WTC11 (cell line): ENCODE measurements around the gene UBAC2.

ENCODE experiments used
- ZNF219 ChIP-seq: sonication (generic); formaldehyde crosslinking; IDR thresholded peaks from 2 replicates; pipeline ENCODE4 v1.8.0; 2023; ENCODE audit warnings: missing genetic modification reagents, mild to moderate bottlenecking, borderline replicate concordance
- TF ChIP-seq, protein P1 (sequence below): fragments of 200-600 bp; IDR thresholded peaks from 2 replicates; pipeline ENCODE4 v1.8.0; 2022; ENCODE audit warnings: antibody characterized with exemption

DNA sequence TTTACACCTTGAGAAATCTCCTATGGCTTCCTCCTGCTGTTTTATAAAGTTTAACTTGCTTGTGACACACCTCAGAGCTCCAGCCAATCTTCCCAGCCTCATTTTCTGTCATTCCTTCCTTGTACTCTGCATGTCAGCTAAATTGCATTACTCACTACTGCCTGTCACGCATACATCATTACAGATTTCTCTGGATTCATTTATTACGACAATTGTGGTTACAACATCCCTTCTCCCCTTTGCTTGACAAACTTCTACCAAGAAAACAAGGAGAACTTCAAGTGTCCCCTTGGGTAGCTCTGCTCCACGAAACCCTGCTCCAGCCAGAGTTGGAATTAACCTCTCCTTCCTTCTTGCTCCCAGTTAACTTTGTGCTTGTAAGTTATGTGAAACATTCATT lies 79.5 kb downstream of the UBAC2 start:
- no peak for TF ChIP-seq ZNF219 (CRISPR knock-in tag)
- TF ChIP-seq, protein P1, sequence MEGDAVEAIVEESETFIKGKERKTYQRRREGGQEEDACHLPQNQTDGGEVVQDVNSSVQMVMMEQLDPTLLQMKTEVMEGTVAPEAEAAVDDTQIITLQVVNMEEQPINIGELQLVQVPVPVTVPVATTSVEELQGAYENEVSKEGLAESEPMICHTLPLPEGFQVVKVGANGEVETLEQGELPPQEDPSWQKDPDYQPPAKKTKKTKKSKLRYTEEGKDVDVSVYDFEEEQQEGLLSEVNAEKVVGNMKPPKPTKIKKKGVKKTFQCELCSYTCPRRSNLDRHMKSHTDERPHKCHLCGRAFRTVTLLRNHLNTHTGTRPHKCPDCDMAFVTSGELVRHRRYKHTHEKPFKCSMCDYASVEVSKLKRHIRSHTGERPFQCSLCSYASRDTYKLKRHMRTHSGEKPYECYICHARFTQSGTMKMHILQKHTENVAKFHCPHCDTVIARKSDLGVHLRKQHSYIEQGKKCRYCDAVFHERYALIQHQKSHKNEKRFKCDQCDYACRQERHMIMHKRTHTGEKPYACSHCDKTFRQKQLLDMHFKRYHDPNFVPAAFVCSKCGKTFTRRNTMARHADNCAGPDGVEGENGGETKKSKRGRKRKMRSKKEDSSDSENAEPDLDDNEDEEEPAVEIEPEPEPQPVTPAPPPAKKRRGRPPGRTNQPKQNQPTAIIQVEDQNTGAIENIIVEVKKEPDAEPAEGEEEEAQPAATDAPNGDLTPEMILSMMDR: no peak
